SKM-1 treated with dmso at 0.1 percent for 144 hours (cell line): ENCODE results near the gene CMPK2.
"Not testable (repeated sequence)": the region's sequence is repeated elsewhere in the genome, so short reads cannot be mapped to it uniquely, and the experiment has no call there.

Experiments used
- DNase-seq: peaks from one replicate; lab custom pipeline; 2025; ENCODE audit not compliant: unreplicated experiment; lab: John Stamatoyannopoulos, UW

CMPK2 gene

DNA sequence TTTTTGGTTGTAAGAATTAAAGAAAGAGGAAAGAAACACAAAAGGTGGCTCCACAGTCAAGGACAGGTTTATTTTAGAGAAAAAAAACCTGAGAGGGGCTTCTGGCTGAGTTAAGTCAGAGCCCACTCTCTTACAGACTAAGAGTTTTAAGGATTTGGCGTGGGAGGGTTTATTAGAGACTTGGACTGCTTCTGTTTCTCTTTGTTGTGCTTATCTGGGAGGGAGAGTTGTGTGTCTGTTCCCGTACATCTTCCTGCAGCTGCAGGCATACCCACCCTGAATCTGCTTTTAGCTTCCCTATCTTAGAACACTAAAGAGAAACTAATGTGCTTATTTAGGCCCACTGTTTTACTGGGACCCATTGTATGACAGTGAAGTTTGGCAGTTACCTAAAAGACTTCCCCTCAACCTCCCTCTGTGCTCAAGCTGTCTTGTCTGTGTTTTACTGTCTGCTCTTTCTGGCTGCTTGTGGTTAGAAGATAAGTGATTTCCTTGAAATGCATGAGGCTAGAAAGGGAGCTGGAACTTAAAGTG, 14.6 kb upstream of the CMPK2 start:
- DNase-seq: peak; percentile 20

DNA sequence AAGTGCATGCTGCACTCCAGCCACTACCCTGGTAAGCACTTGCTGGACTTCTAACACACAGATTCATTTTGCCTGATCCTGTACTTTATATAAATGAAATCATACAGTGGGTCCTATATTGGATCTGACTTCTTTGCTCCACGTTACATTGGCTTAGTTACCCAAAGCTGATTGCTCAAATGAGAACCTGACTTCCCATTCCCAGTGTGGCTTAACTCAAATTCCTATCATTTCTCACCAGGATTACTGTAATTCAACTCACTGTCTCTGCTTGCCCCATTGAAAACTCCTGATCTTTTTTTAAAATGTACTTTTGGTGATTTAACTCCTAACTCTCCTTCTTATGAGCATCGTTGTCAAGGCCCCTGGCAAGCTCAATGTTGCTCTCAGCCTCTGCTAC, 13.3 kb upstream of the CMPK2 start:
- no peak for DNase-seq

DNA sequence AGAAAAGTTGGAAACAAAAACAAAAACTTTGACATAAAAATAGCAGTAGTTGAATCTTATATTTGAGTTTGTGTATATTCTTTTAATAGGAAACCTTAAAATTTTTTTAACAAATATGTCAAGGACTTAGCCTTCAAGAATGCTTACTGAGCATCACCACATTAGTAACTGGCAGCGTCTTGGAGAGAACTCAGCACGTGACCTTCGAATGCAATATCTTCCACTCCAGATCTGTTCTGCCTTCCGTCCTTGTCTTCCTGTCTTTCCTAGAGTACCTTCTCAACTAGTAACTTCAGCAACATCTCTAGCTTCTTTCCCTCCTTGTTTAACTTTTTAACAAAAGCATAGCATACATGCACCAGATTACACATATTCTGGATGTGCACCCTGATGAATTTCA, 12.8 kb upstream of the CMPK2 start:
- no peak for DNase-seq

DNA sequence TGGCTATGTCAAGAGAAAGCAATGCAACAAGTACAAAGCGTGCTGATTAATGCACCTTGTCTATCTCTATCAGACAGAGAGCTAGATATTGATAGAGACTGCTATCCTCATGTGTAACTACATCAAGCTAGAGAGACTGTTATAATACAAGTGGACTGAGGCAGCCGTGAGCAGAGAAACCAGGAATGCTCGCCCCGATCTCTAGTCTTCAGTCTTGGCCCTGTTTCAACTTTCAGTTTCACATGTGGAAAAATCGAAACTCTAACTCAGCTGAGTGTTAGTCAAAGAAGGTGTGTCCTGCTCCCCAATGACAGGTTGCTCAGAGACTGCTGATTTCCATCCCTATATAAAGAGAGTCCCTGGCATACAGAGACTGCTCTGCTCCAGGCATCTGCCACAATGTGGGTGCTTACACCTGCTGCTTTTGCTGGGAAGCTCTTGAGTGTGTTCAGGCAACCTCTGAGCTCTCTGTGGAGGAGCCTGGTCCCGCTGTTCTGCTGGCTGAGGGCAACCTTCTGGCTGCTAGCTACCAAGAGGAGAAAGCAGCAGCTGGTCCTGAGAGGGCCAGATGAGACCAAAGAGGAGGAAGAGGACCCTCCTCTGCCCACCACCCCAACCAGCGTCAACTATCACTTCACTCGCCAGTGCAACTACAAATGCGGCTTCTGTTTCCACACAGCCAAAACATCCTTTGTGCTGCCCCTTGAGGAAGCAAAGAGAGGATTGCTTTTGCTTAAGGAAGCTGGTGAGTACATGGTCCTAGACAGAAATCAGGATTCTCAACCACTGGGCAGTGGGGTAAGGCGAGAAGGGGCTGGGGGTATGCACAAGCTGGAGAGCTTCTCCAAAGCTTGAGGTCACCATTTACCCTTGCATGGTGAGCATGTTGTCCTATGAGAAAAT, 11.9 kb upstream of the CMPK2 start, which contains the start of gene RSAD2:
TSS of gene RSAD2 (plus strand) at position 376 of the 903 bp plus-strand sequence. CDS start at position 400, 24 bp downstream.
- DNase-seq: no peak

DNA sequence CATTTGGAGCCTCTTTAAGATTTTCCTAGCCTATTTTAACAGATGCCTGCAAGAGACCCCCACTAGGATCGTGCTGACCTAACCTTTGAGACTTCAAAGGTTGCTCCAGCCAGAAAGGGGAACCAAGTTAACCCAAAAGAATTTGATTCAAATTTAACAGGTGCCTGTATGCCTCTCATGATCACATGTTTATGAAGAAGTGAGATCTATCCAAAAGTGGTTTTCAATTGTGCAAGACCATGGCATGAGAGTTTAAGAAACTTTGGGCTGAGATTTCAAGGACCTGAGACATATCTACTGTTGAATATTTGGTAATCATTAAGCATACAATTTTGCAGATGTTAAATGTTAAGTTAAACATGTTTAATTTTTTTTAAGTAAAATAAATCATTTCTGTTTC, 10.6 kb upstream of the CMPK2 start:
- DNase-seq: no peak

DNA sequence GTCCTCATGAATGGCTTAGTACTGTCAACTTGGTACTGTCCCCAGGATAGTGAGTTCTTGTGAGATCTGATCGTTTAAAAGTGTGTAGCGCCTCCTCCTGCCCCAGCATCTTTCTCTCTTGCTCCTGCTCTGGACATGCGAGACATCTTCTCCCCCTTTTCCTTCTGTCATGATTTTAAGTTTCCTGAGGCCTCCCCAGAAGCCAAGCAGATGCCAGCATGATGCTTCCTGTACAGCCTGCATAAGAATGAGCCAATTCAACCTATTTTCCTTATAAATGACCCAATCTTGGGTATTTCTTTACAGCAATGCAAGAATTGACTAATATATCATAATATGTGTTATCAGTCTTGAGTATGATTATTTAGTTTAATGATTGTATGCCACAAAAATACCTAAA, 8.3 kb upstream of the CMPK2 start:
- DNase-seq: no peak

DNA sequence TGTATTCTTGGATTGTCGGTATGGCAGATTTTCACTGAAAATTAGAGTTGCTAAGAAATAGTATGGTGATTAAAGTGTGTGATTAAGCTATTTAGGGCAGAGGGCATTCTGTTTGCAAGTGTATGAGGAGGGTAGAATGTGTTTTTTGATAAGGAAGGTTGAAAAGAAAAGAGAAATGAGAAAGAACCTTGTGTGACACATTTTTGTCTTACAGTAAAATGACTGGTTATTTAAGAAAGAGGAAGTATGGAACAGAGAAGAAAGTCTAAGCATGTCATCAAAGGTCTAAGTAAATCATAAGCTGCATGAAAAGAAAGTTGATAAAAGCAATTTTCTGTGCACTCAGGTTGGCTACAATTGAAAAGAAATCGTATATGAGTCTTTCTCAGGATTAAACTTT, 6.7 kb upstream of the CMPK2 start:
- DNase-seq: peak; percentile 39

DNA sequence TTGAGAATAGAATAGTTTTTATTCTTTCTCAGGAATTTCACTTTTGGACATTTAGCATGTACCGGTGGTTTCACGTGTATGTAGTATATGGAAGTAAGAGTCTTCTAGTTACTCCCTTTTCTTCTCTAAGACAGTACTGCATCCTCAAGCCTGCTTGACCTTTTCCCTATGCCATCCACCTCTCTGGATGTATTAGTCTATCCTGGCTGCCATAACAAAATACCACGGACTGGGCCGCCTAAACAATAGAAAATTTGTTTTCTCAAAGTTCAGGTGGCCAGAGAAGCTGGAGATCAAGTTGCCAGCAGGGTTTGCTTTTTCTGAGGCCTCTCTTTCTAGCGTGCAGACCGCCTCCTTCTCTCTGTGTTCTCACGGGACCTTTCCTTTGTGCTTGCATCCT, 1.3 kb upstream of the CMPK2 start:
- no peak for DNase-seq

DNA sequence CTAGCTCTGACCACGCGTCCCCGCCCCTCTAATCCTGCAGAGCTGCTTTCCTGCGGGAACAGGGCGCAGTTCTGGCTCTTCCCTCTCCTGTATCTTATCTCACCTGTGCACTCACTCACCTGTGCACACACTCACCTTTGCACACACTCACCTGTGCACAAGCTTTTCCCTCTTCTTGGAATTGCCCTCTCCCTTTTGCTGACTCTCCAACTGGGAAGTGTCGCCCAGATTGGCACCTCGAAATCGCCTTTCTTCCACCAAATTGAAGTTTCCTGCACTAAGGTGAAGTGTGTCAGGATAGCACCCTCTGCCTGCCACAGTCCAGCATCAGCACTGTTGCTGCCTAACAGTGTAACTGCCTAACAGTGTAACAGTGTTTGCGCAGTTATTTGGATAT, 566 bp upstream of the CMPK2 start:
- peak; percentile 42 for DNase-seq

DNA sequence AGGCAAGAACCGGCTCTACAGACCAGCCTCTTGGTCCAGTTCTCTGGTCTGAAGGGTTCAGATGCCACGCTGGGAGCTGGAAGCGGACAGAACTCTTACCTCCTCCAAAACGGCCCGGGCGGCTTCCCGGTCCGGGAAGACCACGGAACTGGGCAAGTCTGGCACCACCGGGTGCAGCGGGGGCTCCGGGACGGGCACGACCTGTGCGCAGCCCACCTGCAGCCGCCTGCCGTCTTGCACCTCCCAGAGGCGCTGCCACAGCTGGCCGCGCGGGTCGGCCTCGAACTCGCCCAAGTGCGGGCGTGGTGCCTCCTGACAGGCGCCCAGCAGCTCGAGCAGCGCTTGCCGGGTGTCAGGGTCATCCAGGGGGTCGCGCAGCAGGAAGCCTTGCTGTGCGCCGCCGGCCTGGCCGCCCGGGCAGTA, 773 bp downstream of the CMPK2 start:
- DNase-seq: no peak

DNA sequence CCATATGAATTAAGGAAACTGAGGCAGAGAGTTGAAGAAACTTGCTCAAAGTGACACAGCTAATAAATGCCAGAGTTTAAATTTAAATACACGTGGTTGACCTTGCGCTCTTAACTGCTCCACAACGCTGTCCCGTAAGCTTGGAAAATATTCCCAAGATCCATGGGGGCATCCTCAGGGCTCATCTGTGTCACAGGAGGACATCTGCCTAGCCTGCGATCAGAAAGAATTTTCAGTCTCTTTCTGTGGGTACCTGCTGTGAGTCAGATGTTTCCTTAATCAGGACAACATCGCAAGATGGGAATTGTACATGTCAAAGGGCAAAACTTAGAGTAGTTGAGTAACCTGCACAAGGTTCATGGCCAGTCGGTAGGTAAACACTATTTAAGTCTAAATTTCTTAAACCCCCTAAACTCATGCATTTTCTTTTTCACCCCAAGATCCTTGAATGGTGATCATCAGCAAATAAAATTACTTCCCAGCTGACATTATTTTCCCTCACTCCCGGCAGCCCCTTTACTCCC, 1.4 kb downstream of the CMPK2 start:
- DNase-seq: no peak

DNA sequence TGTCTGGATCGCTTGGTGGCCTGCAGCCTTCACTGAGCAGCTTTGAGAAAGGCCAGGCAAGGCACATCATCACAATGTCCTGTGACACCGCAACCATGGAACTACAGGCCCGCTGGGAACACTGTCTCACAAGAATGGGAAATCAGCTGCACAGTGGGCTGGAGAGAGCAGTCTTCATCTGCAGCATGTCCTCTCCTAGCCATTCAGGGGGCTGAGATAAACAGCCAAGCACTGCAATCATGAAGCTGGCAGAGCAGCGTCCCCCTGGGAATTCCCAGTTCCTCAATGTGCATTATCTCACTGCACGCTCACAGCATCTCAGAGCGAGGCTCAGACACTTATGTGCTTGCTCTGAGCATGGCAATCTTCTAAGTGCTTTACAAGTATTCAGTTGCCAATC, 1.9 kb downstream of the CMPK2 start:
- DNase-seq: no peak

DNA sequence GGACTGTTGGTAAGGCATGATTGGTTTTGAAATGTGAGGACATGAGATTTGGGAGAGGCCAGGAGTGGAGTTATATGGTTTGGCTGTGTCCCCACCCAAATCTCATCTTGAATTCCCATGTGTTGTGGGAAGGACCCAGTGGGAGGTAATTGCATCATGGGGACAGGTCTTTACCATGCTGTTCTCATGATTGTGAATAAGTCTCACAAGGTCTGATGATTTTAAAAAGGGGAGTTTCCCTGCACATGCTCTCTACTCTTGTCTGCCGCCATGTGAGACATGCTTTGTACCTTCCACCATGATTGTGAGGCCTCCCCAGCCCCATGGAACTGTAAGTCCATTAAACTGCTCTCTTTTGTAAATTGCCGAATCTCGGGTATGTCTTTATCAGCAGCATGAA, 5.4 kb downstream of the CMPK2 start:
- no peak for DNase-seq

DNA sequence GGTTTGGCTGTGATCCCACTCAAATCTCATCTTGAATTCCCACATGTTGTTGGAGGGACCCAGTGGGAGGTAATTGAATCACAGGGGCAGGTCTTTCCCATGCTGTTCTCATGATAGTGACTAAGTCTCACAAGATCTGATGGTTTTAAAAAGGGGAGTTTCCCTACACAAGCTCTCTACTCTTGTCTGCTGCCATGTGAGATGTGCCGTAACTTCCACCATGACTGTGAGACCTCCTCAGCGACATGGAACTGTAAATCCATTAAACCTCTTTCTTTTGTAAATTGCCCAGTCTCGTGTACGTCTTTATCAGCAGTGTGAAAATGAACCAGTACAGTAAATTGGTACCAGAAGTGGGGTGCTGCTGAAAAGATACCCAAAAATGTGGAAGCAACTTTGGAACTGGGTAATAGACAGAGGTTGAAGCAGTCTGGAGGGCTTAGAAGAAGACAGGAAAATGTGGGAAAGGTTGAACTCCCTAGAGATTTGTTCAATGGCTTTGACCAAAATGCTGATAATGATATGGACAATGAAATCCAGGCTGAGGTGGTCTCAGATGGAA, 7.2 kb downstream of the CMPK2 start:
- DNase-seq: not testable (repeated sequence)

DNA sequence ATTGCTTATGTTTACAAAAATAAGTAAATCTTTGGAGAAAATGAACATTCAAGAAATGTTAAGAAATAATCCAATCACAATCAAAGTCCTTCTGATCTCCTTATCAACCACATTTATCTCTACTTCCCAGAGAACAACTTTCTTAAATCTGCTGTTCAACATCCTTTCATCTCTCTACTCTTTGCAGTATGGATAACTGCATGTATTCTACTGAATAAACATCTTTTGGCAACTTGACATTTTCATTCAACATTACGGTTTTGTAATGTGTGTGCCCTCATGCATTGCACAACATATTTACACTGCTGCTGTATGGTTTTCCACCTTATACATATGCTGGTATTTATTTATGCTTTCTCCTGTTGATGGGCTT, 9.2 kb downstream of the CMPK2 start:
- DNase-seq: no peak

DNA sequence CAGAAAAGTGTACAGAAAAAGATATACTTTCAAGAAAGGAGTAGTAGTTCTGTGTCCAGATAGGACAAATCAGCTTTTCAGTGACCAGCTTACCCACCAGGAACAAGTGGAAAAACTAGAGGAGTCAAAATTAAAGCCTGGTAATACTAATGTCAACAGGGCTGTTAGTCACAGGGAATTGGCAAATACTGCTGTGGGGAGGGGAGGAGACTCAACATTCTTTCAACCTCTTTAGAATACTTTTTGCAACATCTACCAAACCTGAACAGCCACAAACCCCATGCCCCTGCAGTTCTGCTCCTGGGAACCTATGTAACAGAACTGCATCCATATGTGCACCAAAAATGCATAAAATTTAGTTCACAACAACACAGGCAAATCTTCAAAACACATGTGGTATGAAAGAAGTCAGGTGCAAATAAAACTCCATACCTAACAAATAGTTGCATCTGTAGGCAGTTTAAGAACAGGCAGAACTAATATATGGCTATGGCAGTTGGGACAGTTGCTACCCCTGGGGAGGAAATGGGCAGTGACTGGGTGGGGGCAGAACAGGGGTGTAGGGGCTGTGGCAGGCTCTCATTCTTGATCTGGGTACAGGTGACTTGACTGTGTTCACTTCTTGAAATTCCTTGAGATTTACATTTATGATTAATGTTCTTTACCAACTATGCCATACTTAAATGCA, 9.7 kb downstream of the CMPK2 start:
- no peak for DNase-seq

DNA sequence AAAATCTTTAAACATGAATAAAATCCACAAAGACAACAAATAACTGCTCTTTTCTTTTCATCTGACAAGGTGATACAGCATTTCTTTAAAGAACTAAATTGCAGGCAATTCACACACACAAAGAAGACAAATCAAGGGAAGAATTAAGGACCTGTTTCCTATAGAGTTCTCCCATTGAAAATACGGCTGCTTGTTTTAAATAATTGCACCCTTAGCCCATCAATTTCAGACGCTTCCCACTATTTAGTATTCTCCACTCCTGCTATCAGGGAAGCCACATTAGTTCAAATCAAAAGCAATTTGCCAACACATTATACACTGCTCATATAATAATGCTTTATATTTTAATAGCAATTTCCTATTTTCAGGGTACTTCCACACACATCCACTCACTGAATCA, 11.3 kb downstream of the CMPK2 start:
- DNase-seq: no peak

DNA sequence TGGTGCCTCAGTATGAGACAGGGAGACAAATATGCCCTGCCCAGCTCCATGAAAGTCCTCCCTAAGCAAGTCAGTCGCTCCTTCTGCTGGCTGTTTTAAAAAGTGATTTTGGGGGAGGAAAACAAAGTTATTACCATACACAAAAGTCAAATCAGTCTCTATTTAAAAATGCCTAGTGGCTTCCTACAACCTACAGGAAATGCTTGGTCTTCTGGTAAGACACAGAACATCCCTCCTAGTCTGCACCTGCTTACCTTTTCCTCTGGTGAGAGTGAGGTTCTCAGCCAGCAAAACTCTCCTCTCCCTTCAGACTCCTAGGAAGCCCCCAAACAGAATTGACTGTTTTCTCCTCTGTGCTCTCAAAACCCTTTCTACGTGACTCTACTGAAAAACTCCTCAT, 13.5 kb downstream of the CMPK2 start:
- DNase-seq: no peak

DNA sequence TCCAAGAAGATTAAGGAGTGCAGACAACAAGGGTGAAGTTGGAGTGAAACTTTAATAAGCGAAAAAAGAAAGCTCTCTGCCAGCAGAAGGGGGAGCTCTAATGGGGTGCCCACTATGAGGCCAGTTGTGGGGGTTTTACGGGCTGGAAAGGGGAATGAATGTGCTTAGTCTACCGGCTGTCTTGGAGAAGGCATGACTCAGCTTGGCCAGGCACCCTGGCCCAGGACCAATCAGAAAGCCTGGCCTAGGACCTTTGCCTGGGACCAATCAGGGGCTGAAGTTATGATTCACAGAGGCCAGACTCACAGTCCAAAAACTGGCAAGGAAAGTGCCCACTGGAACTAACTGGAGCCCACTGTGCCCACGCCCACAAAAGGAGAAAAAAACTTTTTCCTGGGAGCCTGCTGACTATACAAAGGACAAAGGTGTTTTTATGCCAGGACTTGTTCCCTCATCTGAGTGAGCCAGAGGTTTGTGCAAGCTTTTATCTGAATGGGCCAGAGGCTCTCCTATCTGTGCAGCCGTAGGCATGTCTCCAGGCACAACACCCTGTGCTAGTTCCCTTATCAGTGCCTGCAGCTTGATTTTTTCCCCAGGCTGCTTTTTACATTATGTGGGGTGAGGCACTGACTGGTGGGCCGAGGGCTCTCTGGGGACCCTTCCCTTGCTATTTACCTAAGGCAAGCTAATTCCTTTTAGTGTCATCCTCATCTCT, 18.6 kb downstream of the CMPK2 start:
- no peak for DNase-seq

DNA sequence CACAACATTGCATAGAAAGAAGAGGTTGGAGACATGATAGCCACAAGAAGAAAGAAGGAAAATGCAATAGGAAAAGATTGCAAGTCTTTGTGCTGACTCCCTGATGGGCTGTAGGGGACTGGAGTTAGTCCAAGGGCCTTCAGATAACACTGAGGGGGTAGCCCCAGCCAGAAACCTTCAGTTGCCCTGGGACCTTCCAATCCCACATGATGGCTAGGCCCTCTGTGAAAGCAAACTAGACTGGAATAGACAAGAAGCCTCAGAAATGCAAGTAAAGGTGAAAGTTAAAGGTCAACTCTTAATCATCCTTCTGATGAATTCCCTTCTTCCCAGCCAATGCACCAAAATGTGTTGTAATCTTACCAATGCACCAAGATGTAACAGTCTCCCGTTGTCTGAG, 19.2 kb downstream of the CMPK2 start:
- DNase-seq: no peak

DNA sequence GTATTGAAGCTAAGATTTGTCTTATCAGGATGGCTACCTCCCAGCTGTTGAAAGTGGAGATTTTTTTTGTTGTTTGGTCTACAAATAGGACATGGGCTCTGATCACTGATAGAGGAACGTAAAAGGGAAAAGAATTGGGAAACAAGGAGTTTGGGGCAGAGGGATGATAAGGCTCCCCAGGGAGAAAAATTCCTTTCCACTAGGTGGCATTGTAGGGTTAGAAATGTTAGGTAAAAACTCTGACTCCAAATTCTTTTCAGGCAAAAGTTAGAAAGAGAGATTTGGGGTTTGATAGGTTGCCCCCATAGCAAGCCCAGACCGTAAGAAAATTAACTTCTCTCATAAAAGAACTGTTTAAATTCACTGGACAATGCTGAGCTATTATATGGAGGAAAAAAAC, 19.8 kb downstream of the CMPK2 start:
- DNase-seq: no peak
